Lower leg skin (tissue), 4 donors: ENCODE results near the gene EMILIN2. TPM values are rescaled to one million over a fixed set of nuclear protein-coding genes. Genes with fewer than 3 reads are reported as not detected.

Experiments used
- DNase-seq, 2 donors: peaks; one replicate each; pipeline ENCODE4 v3.0.0-alpha.2; 2019; ENCODE audit warnings: low spot score in 2 of 2
- H3K4me3 ChIP-seq: fragments of 200-600 bp; sonication (generic); 2 replicates; pipeline ENCODE4 v1.5.1; 2017; ENCODE audit warnings: mild to moderate bottlenecking, low read depth; ENCODE audit not compliant: poor library complexity, severe bottlenecking
- CTCF ChIP-seq, 3 donors: fragments of 450-650 bp; IDR thresholded peaks; one replicate each; pipeline ENCODE4 v1.5.1; 2016; ENCODE audit warnings: antibody characterized with exemption in 3 of 3, mild to moderate bottlenecking in 3 of 3, moderate library complexity in 2 of 3
- POLR2A ChIP-seq, 2 donors: fragments of 450-650 bp; IDR thresholded peaks; one replicate each; pipeline ENCODE4 v1.6.1; 2016 to 2017; ENCODE audit warnings: antibody characterized with exemption in 2 of 2, mild to moderate bottlenecking in 1 of 2, moderate library complexity in 1 of 2
- WGBS, 2 donors: methylation state at CpG; one replicate each; pipeline ENCODE4 v1.1.5; 2018; 5-methylcytosine and 5-hydroxymethylcytosine counted together
- intact Hi-C: fragments of 100-400 bp; cut with DNase I; formaldehyde crosslinking; loops from one replicate; pipeline ENCODE4 v1.15.0; 2023; ENCODE audit warnings: low total_unique reads
- total RNA-seq, 4 donors: library from RNA; depleted of rRNA; stranded (reverse); fragments of >200 nt; gene quantifications; one replicate each; pipeline ENCODE4 v1.1.0, GENCODE V29; 2016

The EMILIN2 gene
- total RNA-seq, 4 donors from 2014 or later = 4.0 to 10.9 (median 7.5) TPM

GRCh38 chr18:2839202-2839601, 7.6 kb upstream of the EMILIN2 start:
- TF ChIP-seq CTCF (IDR thresholded peaks at IDR 0.05) (no peak), POLR2A (IDR thresholded peaks at IDR 0.05) (no peak)
- WGBS, 2 donors = 68 to 72% methylated on average over 8 of the region's 8 CpGs
- H3K4me3 ChIP-seq = no peak overlapping the region
- intact Hi-C loops = no loop called here
- DNase-seq = peak in 1 of 2 donors; percentile 66

GRCh38 chr18:2840521-2840920, 6.3 kb upstream of the EMILIN2 start:
- no peak for DNase-seq
- TF ChIP-seq CTCF (IDR thresholded peaks at IDR 0.05) (no peak), POLR2A (IDR thresholded peaks at IDR 0.05) (no peak)
- no peak overlapping the region for H3K4me3 ChIP-seq
- intact Hi-C loops = no loop called here
- WGBS, 2 donors = 60 to 71% methylated on average over 1 of the region's 1 CpG

GRCh38 chr18:2843146-2843545, 3.7 kb upstream of the EMILIN2 start:
- 75 to 80% methylated on average over 6 of the region's 6 CpGs for WGBS, 2 donors
- TF ChIP-seq CTCF (IDR thresholded peaks at IDR 0.05) (no peak), POLR2A (IDR thresholded peaks at IDR 0.05) (no peak)
- intact Hi-C loops = no loop called here
- peak; percentile 49 to 85 for DNase-seq
- H3K4me3 ChIP-seq = no peak overlapping the region

GRCh38 chr18:2845172-2845571, 1.6 kb upstream of the EMILIN2 start:
- WGBS, 2 donors = 85% methylated on average over 4 of the region's 4 CpGs
- peak in 1 of 2 donors; percentile 15 for DNase-seq
- TF ChIP-seq POLR2A (IDR thresholded peaks at IDR 0.05) (no peak), CTCF (IDR thresholded peaks at IDR 0.05) (no peak)
- H3K4me3 ChIP-seq = no peak overlapping the region
- intact Hi-C loops = no loop called here

- DNase-seq = peak in 1 of 2 donors; percentile 90
- 1 to 2% methylated on average over 30 to 60 of the region's 80 CpGs for WGBS, 2 donors
- H3K4me3 ChIP-seq = peak overlapping the region; percentile 33
- TF ChIP-seq POLR2A (IDR thresholded peaks at IDR 0.05) (no peak), CTCF (IDR thresholded peaks at IDR 0.05) (no peak)
- intact Hi-C loops = no loop called here
Observed at GRCh38 chr18:2847317-2848246, 776 bp downstream of the EMILIN2 start.
